Measurements from ENCODE around the gene RPS15.

The RPS15 gene

GRCh38 chr19:1429750-1430149, 8.4 kb upstream of the RPS15 start:
- Histone ChIP-seq H3K36me3 (ENCODE audit: control insufficient read depth in 2 of 2, insufficient read depth in 2 of 2, low read length in 2 of 2) (peaks cover 34 to 40% of the 10 kb centered on the region in 2 donors), H3K27me3 (ENCODE audit: control insufficient read depth in 1 of 2, insufficient read depth in 2 of 2, low read length in 2 of 2) (no peaks in the 10 kb centered on the region), H3K9me3 (ENCODE audit: control insufficient read depth in 2 of 2, low read length in 2 of 2) (no peaks in the 10 kb centered on the region), H3K4me3 (ENCODE audit: low read length in 2 of 2) (no peak overlapping the region), H3K9ac (ENCODE audit: low read length in 2 of 2) (no peak overlapping the region), H3K4me1 (ENCODE audit: control insufficient read depth, insufficient read depth, low read length) (peaks cover 3% of the 10 kb centered on the region), H3K27ac (ENCODE audit: low read length) (no peak overlapping the region)

DNA sequence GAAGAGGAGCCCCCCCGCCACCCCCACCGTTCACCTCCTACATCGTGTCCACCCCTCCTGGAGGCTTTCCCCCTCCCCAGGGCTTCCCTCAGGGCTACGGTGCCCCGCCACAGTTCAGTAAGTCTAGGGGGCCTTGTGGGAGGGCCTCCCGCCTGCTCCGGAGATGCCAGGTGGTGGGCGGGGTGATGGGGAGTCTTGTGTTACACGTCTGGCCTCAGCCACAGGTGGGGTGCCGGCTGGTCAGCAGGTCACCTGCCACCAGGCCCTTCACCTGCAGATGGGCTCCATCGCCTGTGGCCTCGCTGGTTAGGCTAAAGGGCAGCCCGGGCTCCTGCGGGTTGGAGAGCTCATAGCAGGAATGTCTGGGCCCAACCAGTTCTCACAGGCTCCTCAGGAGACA, 8.0 kb upstream of the RPS15 start:
- H3K4me1 ChIP-seq (ENCODE audit: control insufficient read depth, insufficient read depth, low read length): peaks cover 3% of the 10 kb centered on the region
- H3K27ac ChIP-seq (ENCODE audit: low read length): no peak overlapping the region
- no peaks in the 10 kb centered on the region for H3K27me3 ChIP-seq (ENCODE audit: control insufficient read depth in 1 of 2, insufficient read depth in 2 of 2, low read length in 2 of 2)
- H3K9me3 ChIP-seq (ENCODE audit: control insufficient read depth in 2 of 2, low read length in 2 of 2): no peaks in the 10 kb centered on the region
- peaks cover 31 to 38% of the 10 kb centered on the region in 2 donors for H3K36me3 ChIP-seq (ENCODE audit: control insufficient read depth in 2 of 2, insufficient read depth in 2 of 2, low read length in 2 of 2)
- H3K4me3 ChIP-seq (ENCODE audit: low read length in 2 of 2): no peak overlapping the region
- H3K9ac ChIP-seq (ENCODE audit: low read length in 2 of 2): no peak overlapping the region

DNA sequence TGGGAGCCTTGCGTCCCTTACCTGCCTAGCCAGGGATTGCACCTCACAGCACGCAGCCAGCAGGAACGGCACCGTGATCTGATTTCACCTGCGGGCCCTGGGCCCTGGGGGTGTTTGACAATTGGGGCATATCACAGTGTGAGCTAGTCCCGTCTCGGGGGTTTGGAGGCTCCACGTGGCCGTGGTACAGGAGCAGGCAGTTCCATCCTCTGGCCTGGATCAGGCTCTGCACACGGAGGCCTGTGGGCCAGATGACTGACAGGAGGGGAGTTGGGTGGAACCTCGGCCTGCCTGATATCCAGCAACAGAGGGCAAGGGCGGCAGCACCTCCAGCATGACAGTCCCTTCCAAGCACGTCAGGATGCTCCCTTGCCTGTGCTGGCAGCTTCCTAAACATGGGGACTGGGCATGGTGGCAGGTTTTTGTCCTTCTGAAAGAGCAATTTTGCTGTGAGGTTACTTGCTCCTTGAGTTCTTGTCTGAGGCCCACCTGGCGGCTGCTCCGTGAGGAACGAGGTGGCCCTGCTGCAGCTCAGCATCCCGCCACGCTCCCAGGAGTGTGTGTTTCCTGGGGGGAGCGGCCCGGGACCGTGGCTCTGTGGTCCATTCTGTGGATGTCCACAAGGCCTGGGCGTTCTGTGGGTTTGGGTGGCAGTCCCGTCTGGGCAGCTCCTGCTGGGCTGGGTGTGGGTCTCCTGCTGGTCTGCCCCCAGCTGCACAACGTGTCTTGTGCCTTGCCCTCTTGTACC, 6.3 kb upstream of the RPS15 start:
- Histone ChIP-seq H3K9me3 (ENCODE audit: control insufficient read depth in 2 of 2, low read length in 2 of 2) (no peaks in the 10 kb centered on the region), H3K36me3 (ENCODE audit: control insufficient read depth in 2 of 2, insufficient read depth in 2 of 2, low read length in 2 of 2) (peaks cover 28 to 40% of the 10 kb centered on the region in 2 donors), H3K27me3 (ENCODE audit: control insufficient read depth in 1 of 2, insufficient read depth in 2 of 2, low read length in 2 of 2) (no peaks in the 10 kb centered on the region), H3K4me1 (ENCODE audit: control insufficient read depth, insufficient read depth, low read length) (peaks cover 3% of the 10 kb centered on the region), H3K9ac (ENCODE audit: low read length in 2 of 2) (no peak overlapping the region), H3K27ac (ENCODE audit: low read length) (no peak overlapping the region), H3K4me3 (ENCODE audit: low read length in 2 of 2) (no peak overlapping the region)

GRCh38 chr19:1432507-1432887, 5.7 kb upstream of the RPS15 start:
- no peak overlapping the region for H3K27ac ChIP-seq (ENCODE audit: low read length)
- no peaks in the 10 kb centered on the region for H3K9me3 ChIP-seq (ENCODE audit: control insufficient read depth in 2 of 2, low read length in 2 of 2)
- no peak overlapping the region for H3K4me3 ChIP-seq (ENCODE audit: low read length in 2 of 2)
- H3K27me3 ChIP-seq (ENCODE audit: control insufficient read depth in 1 of 2, insufficient read depth in 2 of 2, low read length in 2 of 2): no peaks in the 10 kb centered on the region
- H3K4me1 ChIP-seq (ENCODE audit: control insufficient read depth, insufficient read depth, low read length): peaks cover 3% of the 10 kb centered on the region
- H3K9ac ChIP-seq (ENCODE audit: low read length in 2 of 2): no peak overlapping the region
- peaks cover 26 to 35% of the 10 kb centered on the region in 2 donors for H3K36me3 ChIP-seq (ENCODE audit: control insufficient read depth in 2 of 2, insufficient read depth in 2 of 2, low read length in 2 of 2)

DNA sequence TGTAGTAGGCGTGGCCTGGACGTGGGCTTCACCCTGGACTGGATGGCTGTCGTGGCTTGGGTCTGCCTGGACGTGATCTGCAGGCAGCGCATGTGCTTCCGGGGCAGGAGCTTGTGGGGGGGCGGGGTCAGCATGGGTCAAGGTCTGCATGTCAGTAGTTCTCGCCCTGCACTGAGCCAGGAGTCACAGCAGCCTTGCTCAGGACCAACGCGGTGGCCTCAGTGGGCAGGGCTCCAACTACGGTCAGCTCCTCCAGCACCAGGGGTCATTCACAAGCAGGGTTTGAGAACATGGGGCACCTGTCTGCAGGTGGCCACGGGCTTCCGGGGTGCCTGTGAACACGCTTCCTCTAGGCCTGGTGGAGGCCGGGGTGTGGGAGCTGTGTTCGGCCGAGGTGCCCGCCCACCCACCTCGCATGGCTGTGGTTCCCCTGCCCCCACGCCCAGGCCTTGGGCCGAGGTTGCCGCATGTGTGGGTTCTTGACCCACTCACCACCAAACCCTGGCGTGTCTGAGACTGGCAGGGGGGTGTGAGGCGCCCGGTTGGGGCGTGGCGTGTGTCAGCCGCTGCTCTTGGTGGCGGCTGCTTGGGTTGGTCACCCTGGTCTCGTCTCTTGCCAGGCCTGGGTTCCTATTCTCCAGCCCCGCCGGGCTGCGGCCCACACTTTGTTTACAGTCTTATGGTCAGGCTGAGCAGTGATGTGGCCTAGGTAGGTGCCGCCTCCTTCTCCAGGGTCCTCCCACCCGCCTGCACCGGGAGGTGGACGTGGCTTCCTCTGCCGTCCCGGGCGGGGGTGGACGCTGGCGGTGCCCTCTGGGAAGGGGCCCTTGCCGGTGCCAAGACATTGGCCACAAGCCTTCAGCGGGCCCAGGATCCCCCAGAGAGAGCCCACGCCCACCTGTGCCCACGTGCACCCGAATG, 4.8 kb upstream of the RPS15 start:
- Histone ChIP-seq H3K9ac (ENCODE audit: low read length in 2 of 2) (no peak overlapping the region), H3K27me3 (ENCODE audit: control insufficient read depth in 1 of 2, insufficient read depth in 2 of 2, low read length in 2 of 2) (no peaks in the 10 kb centered on the region), H3K9me3 (ENCODE audit: control insufficient read depth in 2 of 2, low read length in 2 of 2) (no peaks in the 10 kb centered on the region), H3K4me3 (ENCODE audit: low read length in 2 of 2) (no peak overlapping the region), H3K4me1 (ENCODE audit: control insufficient read depth, insufficient read depth, low read length) (peaks cover 3% of the 10 kb centered on the region), H3K27ac (ENCODE audit: low read length) (no peak overlapping the region), H3K36me3 (ENCODE audit: control insufficient read depth in 2 of 2, insufficient read depth in 2 of 2, low read length in 2 of 2) (peaks cover 26 to 31% of the 10 kb centered on the region in 2 donors)

GRCh38 chr19:1434040-1434366, 4.2 kb upstream of the RPS15 start:
- Histone ChIP-seq H3K4me3 (ENCODE audit: low read length in 2 of 2) (no peak overlapping the region), H3K27me3 (ENCODE audit: control insufficient read depth in 1 of 2, insufficient read depth in 2 of 2, low read length in 2 of 2) (no peaks in the 10 kb centered on the region), H3K9ac (ENCODE audit: low read length in 2 of 2) (no peak overlapping the region), H3K27ac (ENCODE audit: low read length) (no peak overlapping the region), H3K9me3 (ENCODE audit: control insufficient read depth in 2 of 2, low read length in 2 of 2) (no peaks in the 10 kb centered on the region), H3K36me3 (ENCODE audit: control insufficient read depth in 2 of 2, insufficient read depth in 2 of 2, low read length in 2 of 2) (peaks cover 26 to 30% of the 10 kb centered on the region in 2 donors), H3K4me1 (ENCODE audit: control insufficient read depth, insufficient read depth, low read length) (peaks cover 5% of the 10 kb centered on the region)

DNA sequence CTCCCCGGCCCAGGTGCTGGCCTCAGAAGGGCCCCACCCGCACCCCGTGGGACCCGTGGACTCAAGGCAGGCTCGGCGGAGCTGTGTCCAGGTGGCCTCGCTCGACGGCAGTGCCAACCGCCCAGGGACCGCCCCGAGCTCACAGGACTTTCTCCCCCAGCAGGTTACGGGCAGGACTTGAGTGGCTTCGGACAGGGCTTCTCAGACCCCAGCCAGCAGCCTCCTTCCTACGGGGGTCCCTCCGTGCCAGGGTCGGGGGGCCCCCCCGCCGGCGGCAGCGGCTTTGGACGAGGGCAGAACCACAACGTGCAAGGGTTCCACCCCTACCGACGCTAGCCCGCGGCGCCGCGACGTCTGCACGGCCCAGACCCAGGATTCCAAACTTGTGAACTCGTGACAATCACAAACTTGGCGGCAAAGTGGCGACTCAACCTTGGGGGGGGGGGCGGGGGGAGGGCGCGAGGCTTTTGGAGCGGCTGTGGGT, 3.6 kb upstream of the RPS15 start:
- Histone ChIP-seq H3K36me3 (ENCODE audit: control insufficient read depth in 2 of 2, insufficient read depth in 2 of 2, low read length in 2 of 2) (peaks cover 26 to 27% of the 10 kb centered on the region in 2 donors), H3K27me3 (ENCODE audit: control insufficient read depth in 1 of 2, insufficient read depth in 2 of 2, low read length in 2 of 2) (no peaks in the 10 kb centered on the region), H3K4me3 (ENCODE audit: low read length in 2 of 2) (no peak overlapping the region), H3K27ac (ENCODE audit: low read length) (no peak overlapping the region), H3K9ac (ENCODE audit: low read length in 2 of 2) (no peak overlapping the region), H3K9me3 (ENCODE audit: control insufficient read depth in 2 of 2, low read length in 2 of 2) (no peaks in the 10 kb centered on the region), H3K4me1 (ENCODE audit: control insufficient read depth, insufficient read depth, low read length) (peaks cover 11% of the 10 kb centered on the region)

- Histone ChIP-seq H3K4me1 (ENCODE audit: control insufficient read depth, insufficient read depth, low read length) (peaks cover 16% of the 10 kb centered on the region), H3K27me3 (ENCODE audit: control insufficient read depth in 1 of 2, insufficient read depth in 2 of 2, low read length in 2 of 2) (no peaks in the 10 kb centered on the region), H3K27ac (ENCODE audit: low read length) (no peak overlapping the region), H3K36me3 (ENCODE audit: control insufficient read depth in 2 of 2, insufficient read depth in 2 of 2, low read length in 2 of 2) (peaks cover 28 to 29% of the 10 kb centered on the region in 2 donors), H3K9me3 (ENCODE audit: control insufficient read depth in 2 of 2, low read length in 2 of 2) (no peaks in the 10 kb centered on the region), H3K9ac (ENCODE audit: low read length in 2 of 2) (no peak overlapping the region), H3K4me3 (ENCODE audit: low read length in 2 of 2) (no peak overlapping the region)
Measured at GRCh38 chr19:1435378-1435989, 2.7 kb upstream of the RPS15 start.

DNA sequence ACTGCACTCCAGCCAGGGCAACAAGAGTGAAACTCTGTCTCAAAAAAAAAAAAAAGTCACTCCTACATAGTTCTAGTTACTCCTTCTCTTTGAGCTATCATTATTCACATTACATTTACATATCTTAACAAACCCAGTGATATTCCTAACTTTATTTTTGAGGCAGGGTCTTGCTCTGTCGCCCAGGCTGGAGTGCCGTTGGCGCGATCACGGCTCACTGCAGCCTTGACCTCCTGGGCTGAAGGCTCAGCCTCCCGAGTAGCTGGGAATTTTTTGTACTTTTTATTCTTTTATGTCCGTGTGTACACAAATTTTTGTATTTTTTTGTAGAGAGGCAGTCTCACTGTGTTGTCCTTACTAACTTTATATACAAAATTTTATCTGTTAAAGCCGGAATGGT, 587 bp upstream of the RPS15 start:
- H3K36me3 ChIP-seq (ENCODE audit: control insufficient read depth in 2 of 2, insufficient read depth in 2 of 2, low read length in 2 of 2): peaks cover 31 to 34% of the 10 kb centered on the region in 2 donors
- no peak overlapping the region for H3K9ac ChIP-seq (ENCODE audit: low read length in 2 of 2)
- H3K4me1 ChIP-seq (ENCODE audit: control insufficient read depth, insufficient read depth, low read length): peaks cover 18% of the 10 kb centered on the region
- no peak overlapping the region for H3K27ac ChIP-seq (ENCODE audit: low read length)
- no peaks in the 10 kb centered on the region for H3K9me3 ChIP-seq (ENCODE audit: control insufficient read depth in 2 of 2, low read length in 2 of 2)
- no peaks in the 10 kb centered on the region for H3K27me3 ChIP-seq (ENCODE audit: control insufficient read depth in 1 of 2, insufficient read depth in 2 of 2, low read length in 2 of 2)
- peak overlapping the region in 1 of 2 donors; percentile 91 for H3K4me3 ChIP-seq (ENCODE audit: low read length in 2 of 2)

GRCh38 chr19:1438933-1439354, 748 bp downstream of the RPS15 start:
- Histone ChIP-seq H3K27ac (ENCODE audit: low read length) (peak overlapping the region; percentile 85), H3K27me3 (ENCODE audit: control insufficient read depth in 1 of 2, insufficient read depth in 2 of 2, low read length in 2 of 2) (no peaks in the 10 kb centered on the region), H3K4me3 (ENCODE audit: low read length in 2 of 2) (peak overlapping the region; percentile 73 to 91), H3K4me1 (ENCODE audit: control insufficient read depth, insufficient read depth, low read length) (peaks cover 16% of the 10 kb centered on the region), H3K9me3 (ENCODE audit: control insufficient read depth in 2 of 2, low read length in 2 of 2) (no peaks in the 10 kb centered on the region), H3K9ac (ENCODE audit: low read length in 2 of 2) (peak overlapping the region; percentile 87 to 90), H3K36me3 (ENCODE audit: control insufficient read depth in 2 of 2, insufficient read depth in 2 of 2, low read length in 2 of 2) (peaks cover 22 to 26% of the 10 kb centered on the region in 2 donors)
